H1 (cell line): Measurements from ENCODE around the gene ITGA4. TPM values are rescaled to one million over a fixed set of nuclear protein-coding genes. Genes with fewer than 3 reads are reported as not detected.

ENCODE experiments used
- CTCF ChIA-PET: fragments of 300-600 bp; sonication (Branson Sonifier 250); formaldehyde crosslinking; loops from one replicate; lab custom pipeline; 2021; ENCODE audit not compliant: partially characterized antibody; lab: Charles Lee
- POLR2A ChIA-PET: fragments of 300-600 bp; sonication (Branson Sonifier 250); formaldehyde crosslinking; loops from one replicate; lab custom pipeline; 2021; ENCODE audit warnings: inconsistent platforms; ENCODE audit not compliant: partially characterized antibody; lab: Charles Lee
- DNase-seq, 2 experiments: peaks; one replicate each; pipeline versions ENCODE4 v3.0.0 to v3.0.0-alpha.2; 2010 to 2022; ENCODE audit warnings: low spot score in 2 of 2, low read depth in 1 of 2, mixed read lengths in 1 of 2
- FAIRE-seq: peaks from 2 replicates; lab custom pipeline; 2011; peaks lifted over from hg19 to GRCh38; lab: Jason Lieb, UNC
- H2AFZ ChIP-seq: 2 replicates; pipeline ENCODE4 v1.8.1; 2012; ENCODE audit warnings: low read length, inconsistent platforms
- H2AK5ac ChIP-seq: 2 replicates; pipeline ENCODE4 v1.6.1; 2013; ENCODE audit warnings: low read depth, low read length
- H2BK120ac ChIP-seq: replicated peaks from 2 replicates; pipeline ENCODE3; 2013; ENCODE audit warnings: low read depth, low read length, inconsistent platforms
- H2BK12ac ChIP-seq: 2 replicates; pipeline ENCODE4 v1.6.1; 2013; ENCODE audit warnings: low read depth, low read length
- H2BK15ac ChIP-seq: 2 replicates; pipeline ENCODE4 v1.6.1; 2013; ENCODE audit warnings: low read length
- H2BK20ac ChIP-seq: 2 replicates; pipeline ENCODE4 v1.6.1; 2013; ENCODE audit warnings: low read length
- H2BK5ac ChIP-seq: 2 replicates; pipeline ENCODE4 v1.6.1; 2013; ENCODE audit warnings: low read depth, low read length
- H3K14ac ChIP-seq: 2 replicates; pipeline ENCODE4 v1.6.1; 2013; ENCODE audit warnings: inconsistent platforms; ENCODE audit not compliant: insufficient read length
- H3K18ac ChIP-seq: 2 replicates; pipeline ENCODE4 v1.6.1; 2013; ENCODE audit warnings: low read length; ENCODE audit errors: extremely low read depth
- H3K23ac ChIP-seq: 2 replicates; pipeline ENCODE4 v1.6.1; 2013; ENCODE audit warnings: inconsistent platforms; ENCODE audit not compliant: insufficient read length
- H3K23me2 ChIP-seq: 2 replicates; pipeline ENCODE4 v1.6.1; 2013; ENCODE audit warnings: low read depth, low read length
- H3K27ac ChIP-seq: 2 replicates; pipeline ENCODE4 v1.6.1; 2011; ENCODE audit warnings: low read depth, low read length, inconsistent platforms
- H3K27me3 ChIP-seq, 4 experiments: replicated peaks in 1 of 4; 1 replicate in 1 of 4; 2 replicates in 3 of 4; pipeline versions ENCODE4 v1.6.1 to v1.8.1; 2011 to 2013; ENCODE audit warnings: low read length in 3 of 4, mild to moderate bottlenecking in 3 of 4, inconsistent platforms in 2 of 4, mixed read lengths in 2 of 4, moderate library complexity in 1 of 4; ENCODE audit not compliant: control insufficient read depth in 3 of 4, insufficient read depth in 3 of 4; ENCODE audit errors: extremely low read depth in 1 of 4
- H3K36me3 ChIP-seq, 4 experiments: 2 replicates each; pipeline versions ENCODE4 v1.6.1 to v1.8.1; 2011 to 2013; ENCODE audit warnings: mild to moderate bottlenecking in 4 of 4, low read length in 3 of 4, moderate library complexity in 2 of 4, control low read depth in 1 of 4, inconsistent platforms in 1 of 4; ENCODE audit not compliant: insufficient read depth in 4 of 4, control insufficient read depth in 2 of 4
- H3K4ac ChIP-seq: replicated peaks from 2 replicates; pipeline ENCODE3; 2013; ENCODE audit warnings: low read length, low read depth, mixed read lengths, inconsistent platforms; ENCODE audit not compliant: insufficient read length
- H3K4me1 ChIP-seq, 4 experiments: replicated peaks in 1 of 4; 1 replicate in 1 of 4; 2 replicates in 3 of 4; pipeline versions ENCODE4 v1.6.1 to v1.8.1; 2011 to 2013; ENCODE audit warnings: low read length in 3 of 4, inconsistent platforms in 2 of 4, mixed read lengths in 1 of 4; ENCODE audit not compliant: insufficient read depth in 4 of 4, control insufficient read depth in 3 of 4
- H3K4me2 ChIP-seq, 2 experiments: 2 replicates each; pipeline versions ENCODE4 v1.6.1 to v1.8.1; 2011 to 2013; ENCODE audit warnings: low read depth in 2 of 2, low read length in 2 of 2, control low read depth in 1 of 2, inconsistent platforms in 1 of 2, mild to moderate bottlenecking in 1 of 2; ENCODE audit not compliant: insufficient read depth in 1 of 2
- H3K4me3 ChIP-seq, 4 experiments: fragments of 200-600, 300-600 bp in 1 of 4; sonication (generic), shearing (Covaris generic), sonication (Bioruptor Twin) in 1 of 4; 2 replicates each; pipeline versions ENCODE4 v1.5.1 to v1.8.1; 2011 to 2016; ENCODE audit warnings: low read length in 4 of 4, low read depth in 3 of 4, control low read depth in 2 of 4, inconsistent platforms in 2 of 4, mild to moderate bottlenecking in 2 of 4, mixed read lengths in 1 of 4, moderate library complexity in 1 of 4; ENCODE audit not compliant: insufficient read depth in 2 of 4; ENCODE audit errors: extremely low read depth in 1 of 4
- H3K56ac ChIP-seq: replicated peaks from 2 replicates; pipeline ENCODE3; 2013; ENCODE audit warnings: low read depth, mild to moderate bottlenecking, mixed read lengths, low read length, inconsistent platforms; ENCODE audit not compliant: insufficient read length
- H3K79me1 ChIP-seq: 2 replicates; pipeline ENCODE4 v1.6.1; 2013; ENCODE audit warnings: low read depth, low read length, control low read depth
- H3K79me2 ChIP-seq, 2 experiments: 2 replicates each; pipeline versions ENCODE4 v1.6.1 to v1.8.1; 2012 to 2013; ENCODE audit warnings: low read length in 2 of 2, mild to moderate bottlenecking in 2 of 2, inconsistent platforms in 1 of 2; ENCODE audit not compliant: insufficient read depth in 2 of 2, control insufficient read depth in 1 of 2
- H3K9ac ChIP-seq, 4 experiments: replicated peaks in 1 of 4; 1 replicate in 1 of 4; 2 replicates in 3 of 4; pipeline versions ENCODE4 v1.6.1 to v1.8.1; 2011 to 2013; ENCODE audit warnings: low read depth in 3 of 4, low read length in 3 of 4, control low read depth in 2 of 4, mild to moderate bottlenecking in 2 of 4, moderate library complexity in 2 of 4, inconsistent platforms in 1 of 4; ENCODE audit errors: extremely low read depth in 1 of 4
- H3K9me3 ChIP-seq, 2 experiments: 2 replicates each; pipeline versions ENCODE4 v1.6.1 to v1.8.1; 2012 to 2013; ENCODE audit warnings: mild to moderate bottlenecking in 2 of 2, moderate library complexity in 2 of 2, control low read depth in 1 of 2, inconsistent platforms in 1 of 2, low read depth in 1 of 2, low read length in 1 of 2, mixed read lengths in 1 of 2; ENCODE audit not compliant: insufficient read depth in 2 of 2
- H4K20me1 ChIP-seq, 2 experiments: replicated peaks in 1 of 2; 2 replicates each; pipeline versions ENCODE3 to v1.8.1; 2011 to 2013; ENCODE audit warnings: inconsistent platforms in 2 of 2, low read length in 2 of 2, mild to moderate bottlenecking in 1 of 2; ENCODE audit not compliant: insufficient read depth in 2 of 2, control insufficient read depth in 1 of 2
- H4K5ac ChIP-seq: 2 replicates; pipeline ENCODE4 v1.6.1; 2013; ENCODE audit warnings: low read length, low read depth, mixed read lengths, inconsistent platforms; ENCODE audit not compliant: insufficient read length
- H4K8ac ChIP-seq: 2 replicates; pipeline ENCODE4 v1.8.0; 2013; ENCODE audit warnings: mild to moderate bottlenecking, moderate library complexity, low read length, inconsistent platforms; ENCODE audit not compliant: insufficient read depth; ENCODE audit errors: extremely low read depth
- H4K91ac ChIP-seq: replicated peaks from 2 replicates; pipeline ENCODE3; 2013; ENCODE audit warnings: low read length, mixed read lengths, inconsistent platforms; ENCODE audit not compliant: insufficient read length
- CREB1 ChIP-seq: IDR thresholded peaks from 2 replicates; pipeline ENCODE4 v1.6.1; 2012; ENCODE audit warnings: inconsistent platforms
- EP300 ChIP-seq, 2 experiments: IDR thresholded peaks; 1 replicate in 1 of 2; 2 replicates in 1 of 2; pipeline ENCODE4 v1.6.1; 2011 to 2012; ENCODE audit warnings: low read depth in 2 of 2, low read length in 2 of 2, mild to moderate bottlenecking in 2 of 2, borderline replicate concordance in 1 of 2, inconsistent platforms in 1 of 2, moderate library complexity in 1 of 2
- EZH2 ChIP-seq: fragments of 200-600 bp; sonication (generic); IDR thresholded peaks from 2 replicates; pipeline ENCODE4 v1.7.1; 2012; ENCODE audit warnings: low read depth, mild to moderate bottlenecking, moderate library complexity, low read length, inconsistent platforms; ENCODE audit not compliant: severe bottlenecking
- MAFK ChIP-seq: IDR thresholded peaks from 2 replicates; pipeline ENCODE4 v1.6.1; 2012; ENCODE audit warnings: low read depth, mild to moderate bottlenecking, improper control_type of control experiment, low read length
- SP2 ChIP-seq: IDR thresholded peaks from 2 replicates; pipeline ENCODE4 v1.6.1; 2012; ENCODE audit warnings: mild to moderate bottlenecking, low read length, inconsistent platforms
- TAF1 ChIP-seq: IDR thresholded peaks from 2 replicates; pipeline ENCODE4 v1.6.1; 2011; ENCODE audit warnings: mild to moderate bottlenecking, low read depth, low read length
- TAF7 ChIP-seq: optimal IDR thresholded peaks from 2 replicates; pipeline ENCODE3; 2011; ENCODE audit warnings: low read depth, mild to moderate bottlenecking, inconsistent platforms, low read length, moderate library complexity, borderline replicate concordance
- ZNF274 ChIP-seq: IDR thresholded peaks from 2 replicates; pipeline ENCODE4 v1.7.0; 2012; ENCODE audit warnings: low read length, borderline replicate concordance; ENCODE audit errors: extremely low read depth
- WGBS, 2 experiments: shearing (Covaris generic) in 1 of 2; methylation state at CpG; one replicate each; pipeline versions ENCODE4 v1.1.6 to v1.1.7; 2013 to 2015; ENCODE audit warnings: low lambda C conversion rate in 2 of 2, mixed read lengths in 2 of 2, inconsistent platforms in 1 of 2, low coverage in 1 of 2, missing lambda C conversion rate in 1 of 2; ENCODE audit not compliant: insufficient replicate concordance in 2 of 2, insufficient coverage in 1 of 2, insufficient read length in 1 of 2; ENCODE audit errors: extremely low coverage in 1 of 2, missing lambda C conversion rate in 1 of 2; 5-methylcytosine and 5-hydroxymethylcytosine counted together
- polyA plus RNA-seq, 7 experiments: library from polyadenylated mRNA; depleted of rRNA in 3 of 7; stranded (reverse) in 5 of 7; unstranded in 2 of 7; fragments of >200 nt in 5 of 7; fragments of 200-250 nt in 2 of 7; gene quantifications; 1 replicate in 5 of 7; 2 replicates in 1 of 7; 4 replicates in 1 of 7; pipeline versions ENCODE4 v1.2.1 to v1.2.3, GENCODE V29; 2011 to 2013; ENCODE audit warnings: missing spikeins in 2 of 7, mixed read lengths in 2 of 7
- total RNA-seq: library from RNA; stranded (reverse); fragmentation: NEBNext Ultra II Directional; extraction: Animal tissue kit (Norgen Biotek cat#: 25700); gene quantifications from 2 replicates; pipeline ENCODE4 v1.2.1, GENCODE V29; 2021
- TF ChIP-seq, protein P1 (sequence below), 3 experiments: IDR thresholded peaks; 1 replicate in 2 of 3; 2 replicates in 1 of 3; pipeline versions ENCODE4 v1.5.1 to v1.6.1; 2011; ENCODE audit warnings: low read length in 3 of 3, mild to moderate bottlenecking in 3 of 3, inconsistent platforms in 2 of 3, low read depth in 1 of 3, moderate library complexity in 1 of 3; ENCODE audit not compliant: insufficient read depth in 1 of 3; ENCODE audit errors: control extremely low read depth in 1 of 3
- TF ChIP-seq, protein P2 (sequence below): IDR thresholded peaks from 2 replicates; pipeline ENCODE4 v1.6.1; 2012; ENCODE audit warnings: low read length, inconsistent platforms

ITGA4 gene
- total and polyA plus RNA-seq, 2 of the 8 experiments (the other 6 are each of a cell fraction or from before 2014, with no cell fraction given): 0.60 to 2.1 TPM

DNA sequence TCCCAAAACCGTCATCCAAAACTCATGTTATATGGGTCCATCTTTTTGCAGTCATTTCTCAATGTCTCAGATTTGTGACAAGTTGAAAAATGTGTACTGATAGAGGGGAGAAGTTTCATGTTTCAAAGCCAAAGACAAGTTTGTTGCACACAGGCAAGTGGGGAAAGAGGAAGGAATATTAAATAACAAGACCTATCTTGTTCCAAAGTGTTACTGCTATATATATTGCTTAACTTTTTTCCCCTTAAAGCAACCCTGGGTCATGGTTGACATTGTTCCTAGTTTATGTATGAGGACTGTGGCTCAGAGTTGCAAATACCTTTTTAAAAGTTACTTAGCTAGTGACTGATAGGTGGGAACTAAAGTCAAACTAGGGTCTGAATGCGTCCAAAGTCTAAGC, 1.7 kb downstream of the ITGA4 start:
- ChIA-PET CTCF (interaction anchor here (3.1 kb wide), 1 partner anchor 8 kb away, joined by 33 read pairs; no protein-coding TSS in a partner anchor), POLR2A (no interaction called here)
- FAIRE-seq (no peak), DNase-seq (no peak)
- Histone ChIP-seq H3K79me2 (no peaks in the 10 kb centered on the region), H3K4me1 (peaks cover 0 to 4% (median 2%) of the 10 kb centered on the region in 4 experiments; a peak in 4 of 7 replicates), H2BK12ac (no peak overlapping the region), H2BK120ac (no peak overlapping the region), H3K14ac (no peak overlapping the region), H2BK5ac (no peak overlapping the region), H4K8ac (no peak overlapping the region), H3K56ac (no peak overlapping the region), H3K23me2 (peaks cover 12% of the 10 kb centered on the region), H2BK20ac (no peak overlapping the region), H4K20me1 (no peaks in the 10 kb centered on the region), H2BK15ac (no peak overlapping the region), H2AFZ (no peak overlapping the region), H3K4me2 (no peak overlapping the region; a peak in 1 of 4 replicates), H3K23ac (no peak overlapping the region), H3K27ac (no peak overlapping the region), H4K5ac (no peak overlapping the region), H3K4me3 (no peak overlapping the region), H2AK5ac (no peak overlapping the region), H3K79me1 (no peaks in the 10 kb centered on the region), H3K27me3 (peaks cover 14 to 33% (median 27%) of the 10 kb centered on the region in 4 experiments), H3K9ac (no peak overlapping the region), H3K4ac (no peak overlapping the region), H4K91ac (no peak overlapping the region), H3K36me3 (no peaks in the 10 kb centered on the region), H3K18ac (no peak overlapping the region), H3K9me3 (no peaks in the 10 kb centered on the region)
- 93% methylated on average over 2 of the region's 2 CpGs; no CpG with 5 or more reads in 1 of the 2 experiments for WGBS, 2 experiments
- TF ChIP-seq TAF7: no peak
- no peak for TF ChIP-seq EP300 (IDR thresholded peaks at IDR 0.05; ENCODE audit: borderline replicate concordance in 1 of 2, low read depth in 2 of 2, low read length in 2 of 2)
- TF ChIP-seq ZNF274: no peak
- TF ChIP-seq TAF1: no peak
- TF ChIP-seq, protein P1, sequence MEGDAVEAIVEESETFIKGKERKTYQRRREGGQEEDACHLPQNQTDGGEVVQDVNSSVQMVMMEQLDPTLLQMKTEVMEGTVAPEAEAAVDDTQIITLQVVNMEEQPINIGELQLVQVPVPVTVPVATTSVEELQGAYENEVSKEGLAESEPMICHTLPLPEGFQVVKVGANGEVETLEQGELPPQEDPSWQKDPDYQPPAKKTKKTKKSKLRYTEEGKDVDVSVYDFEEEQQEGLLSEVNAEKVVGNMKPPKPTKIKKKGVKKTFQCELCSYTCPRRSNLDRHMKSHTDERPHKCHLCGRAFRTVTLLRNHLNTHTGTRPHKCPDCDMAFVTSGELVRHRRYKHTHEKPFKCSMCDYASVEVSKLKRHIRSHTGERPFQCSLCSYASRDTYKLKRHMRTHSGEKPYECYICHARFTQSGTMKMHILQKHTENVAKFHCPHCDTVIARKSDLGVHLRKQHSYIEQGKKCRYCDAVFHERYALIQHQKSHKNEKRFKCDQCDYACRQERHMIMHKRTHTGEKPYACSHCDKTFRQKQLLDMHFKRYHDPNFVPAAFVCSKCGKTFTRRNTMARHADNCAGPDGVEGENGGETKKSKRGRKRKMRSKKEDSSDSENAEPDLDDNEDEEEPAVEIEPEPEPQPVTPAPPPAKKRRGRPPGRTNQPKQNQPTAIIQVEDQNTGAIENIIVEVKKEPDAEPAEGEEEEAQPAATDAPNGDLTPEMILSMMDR (IDR thresholded peaks at IDR 0.05; ENCODE audit: control extremely low read depth in 1 of 3, insufficient read depth in 1 of 3, low read depth in 1 of 3, low read length in 3 of 3): no peak
- TF ChIP-seq, protein P2, sequence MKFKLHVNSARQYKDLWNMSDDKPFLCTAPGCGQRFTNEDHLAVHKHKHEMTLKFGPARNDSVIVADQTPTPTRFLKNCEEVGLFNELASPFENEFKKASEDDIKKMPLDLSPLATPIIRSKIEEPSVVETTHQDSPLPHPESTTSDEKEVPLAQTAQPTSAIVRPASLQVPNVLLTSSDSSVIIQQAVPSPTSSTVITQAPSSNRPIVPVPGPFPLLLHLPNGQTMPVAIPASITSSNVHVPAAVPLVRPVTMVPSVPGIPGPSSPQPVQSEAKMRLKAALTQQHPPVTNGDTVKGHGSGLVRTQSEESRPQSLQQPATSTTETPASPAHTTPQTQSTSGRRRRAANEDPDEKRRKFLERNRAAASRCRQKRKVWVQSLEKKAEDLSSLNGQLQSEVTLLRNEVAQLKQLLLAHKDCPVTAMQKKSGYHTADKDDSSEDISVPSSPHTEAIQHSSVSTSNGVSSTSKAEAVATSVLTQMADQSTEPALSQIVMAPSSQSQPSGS: no peak
- TF ChIP-seq EZH2: no peak
- no peak for TF ChIP-seq MAFK
- no peak for TF ChIP-seq CREB1
- no peak for TF ChIP-seq SP2
